Gastroesophageal sphincter (tissue), 4 donors: ENCODE data around the gene ASB1. TPM values are rescaled to one million over a fixed set of nuclear protein-coding genes. Genes with fewer than 3 reads are reported as not detected.

ENCODE experiments used
- ATAC-seq: fragments of 150-250 bp; one replicate; pipeline ENCODE4 v1.9.1; 2016; ENCODE audit warnings: mild to moderate bottlenecking, moderate library complexity
- H3K27ac ChIP-seq, 4 donors: fragments of 200-600 bp; sonication (generic) in 3 of 4; 1 replicate in 3 of 4; 2 replicates in 1 of 4; pipeline ENCODE4 v1.5.1; 2016 to 2019
- H3K27me3 ChIP-seq: fragments of 200-600 bp; sonication (generic); one replicate; pipeline ENCODE4 v1.5.1; 2019
- H3K36me3 ChIP-seq, 2 donors: fragments of 200-600 bp; sonication (generic); one replicate each; pipeline ENCODE4 v1.5.1; 2019; ENCODE audit warnings: control low read depth in 1 of 2
- H3K4me1 ChIP-seq, 3 donors: fragments of 200-600 bp; sonication (generic); 1 replicate in 2 of 3; 2 replicates in 1 of 3; pipeline ENCODE4 v1.5.1; 2016 to 2019; ENCODE audit warnings: control low read depth in 2 of 3
- H3K4me3 ChIP-seq, 2 donors: fragments of 200-600 bp; sonication (generic); one replicate each; pipeline ENCODE4 v1.5.1; 2019; ENCODE audit warnings: mild to moderate bottlenecking in 1 of 2, moderate library complexity in 1 of 2
- H3K9me3 ChIP-seq, 3 donors: fragments of 200-600 bp; sonication (generic); one replicate each; pipeline ENCODE4 v1.5.1; 2017 to 2019; ENCODE audit warnings: control low read depth in 2 of 3
- EP300 ChIP-seq: sonication (generic); formaldehyde crosslinking; IDR thresholded peaks from one replicate; pipeline ENCODE4 v1.6.1; 2017; ENCODE audit warnings: antibody characterized with exemption, mild to moderate bottlenecking
- POLR2A ChIP-seq, 2 donors: fragments of 450-650 bp; IDR thresholded peaks; one replicate each; pipeline ENCODE4 v1.6.1; 2017; ENCODE audit warnings: antibody characterized with exemption in 2 of 2, mild to moderate bottlenecking in 2 of 2, moderate library complexity in 1 of 2
- POLR2AphosphoS5 ChIP-seq: sonication (generic); formaldehyde crosslinking; IDR thresholded peaks from one replicate; pipeline ENCODE4 v1.6.1; 2017; ENCODE audit warnings: antibody characterized with exemption
- WGBS, 2 donors: methylation state at CpG; one replicate each; pipeline ENCODE4 v1.1.5; 2018; ENCODE audit warnings: low coverage in 1 of 2; 5-methylcytosine and 5-hydroxymethylcytosine counted together
- total RNA-seq, 4 donors: library from RNA; depleted of rRNA; stranded (reverse); fragments of >200 nt; gene quantifications; one replicate each; pipeline ENCODE4 v1.1.0, GENCODE V29; 2016
- TF ChIP-seq, protein P1 (sequence below), 4 experiments: fragments of 200-600 bp in 2 of 4; fragments of 450-650 bp in 2 of 4; sonication (generic) in 1 of 4; IDR thresholded peaks; one replicate each; pipeline ENCODE4 v1.5.1; 2017 to 2019; ENCODE audit warnings: antibody characterized with exemption in 4 of 4, mild to moderate bottlenecking in 2 of 4, moderate library complexity in 2 of 4

The ASB1 gene
- total RNA-seq, 4 donors from 2014 or later, result 27.9 to 39.3 (median 35.9) TPM

DNA sequence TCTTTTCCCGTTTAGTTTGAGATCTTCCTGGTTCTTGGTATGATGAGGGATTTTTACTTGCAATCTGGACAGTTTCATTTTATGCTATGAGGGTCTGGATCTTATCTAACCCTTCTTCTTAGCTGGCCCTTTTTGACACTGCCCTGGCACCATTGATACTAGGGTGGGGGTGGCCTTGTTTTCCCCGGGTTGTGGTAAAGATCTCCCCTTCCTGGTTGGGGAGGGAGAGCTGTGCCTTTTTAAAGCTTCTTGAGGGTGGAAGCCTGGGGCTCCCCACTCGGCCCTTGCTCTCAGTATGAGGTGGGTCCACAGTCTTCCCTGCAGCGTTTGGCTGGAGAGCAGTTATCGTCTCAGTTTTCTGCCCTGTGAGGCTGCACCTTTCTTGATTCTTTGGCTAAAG lies 66.1 kb downstream of the ASB1 start:
- no peak overlapping the region for H3K4me3 ChIP-seq
- WGBS, 2 donors, result 47 to 75% methylated on average over 1 to 3 of the region's 5 CpGs
- H3K27ac ChIP-seq, result no peak overlapping the region
- H3K9me3 ChIP-seq, result no peaks in the 10 kb centered on the region
- TF ChIP-seq, protein P1, sequence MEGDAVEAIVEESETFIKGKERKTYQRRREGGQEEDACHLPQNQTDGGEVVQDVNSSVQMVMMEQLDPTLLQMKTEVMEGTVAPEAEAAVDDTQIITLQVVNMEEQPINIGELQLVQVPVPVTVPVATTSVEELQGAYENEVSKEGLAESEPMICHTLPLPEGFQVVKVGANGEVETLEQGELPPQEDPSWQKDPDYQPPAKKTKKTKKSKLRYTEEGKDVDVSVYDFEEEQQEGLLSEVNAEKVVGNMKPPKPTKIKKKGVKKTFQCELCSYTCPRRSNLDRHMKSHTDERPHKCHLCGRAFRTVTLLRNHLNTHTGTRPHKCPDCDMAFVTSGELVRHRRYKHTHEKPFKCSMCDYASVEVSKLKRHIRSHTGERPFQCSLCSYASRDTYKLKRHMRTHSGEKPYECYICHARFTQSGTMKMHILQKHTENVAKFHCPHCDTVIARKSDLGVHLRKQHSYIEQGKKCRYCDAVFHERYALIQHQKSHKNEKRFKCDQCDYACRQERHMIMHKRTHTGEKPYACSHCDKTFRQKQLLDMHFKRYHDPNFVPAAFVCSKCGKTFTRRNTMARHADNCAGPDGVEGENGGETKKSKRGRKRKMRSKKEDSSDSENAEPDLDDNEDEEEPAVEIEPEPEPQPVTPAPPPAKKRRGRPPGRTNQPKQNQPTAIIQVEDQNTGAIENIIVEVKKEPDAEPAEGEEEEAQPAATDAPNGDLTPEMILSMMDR (IDR thresholded peaks at IDR 0.05), result no peak
- no peak for TF ChIP-seq POLR2AphosphoS5
- no peak for TF ChIP-seq EP300
- TF ChIP-seq POLR2A (IDR thresholded peaks at IDR 0.05), result no peak
- ATAC-seq, result no peak
- H3K36me3 ChIP-seq, result no peaks in the 10 kb centered on the region
- H3K27me3 ChIP-seq, result no peaks in the 10 kb centered on the region
- H3K4me1 ChIP-seq, result no peaks in the 10 kb centered on the region

DNA sequence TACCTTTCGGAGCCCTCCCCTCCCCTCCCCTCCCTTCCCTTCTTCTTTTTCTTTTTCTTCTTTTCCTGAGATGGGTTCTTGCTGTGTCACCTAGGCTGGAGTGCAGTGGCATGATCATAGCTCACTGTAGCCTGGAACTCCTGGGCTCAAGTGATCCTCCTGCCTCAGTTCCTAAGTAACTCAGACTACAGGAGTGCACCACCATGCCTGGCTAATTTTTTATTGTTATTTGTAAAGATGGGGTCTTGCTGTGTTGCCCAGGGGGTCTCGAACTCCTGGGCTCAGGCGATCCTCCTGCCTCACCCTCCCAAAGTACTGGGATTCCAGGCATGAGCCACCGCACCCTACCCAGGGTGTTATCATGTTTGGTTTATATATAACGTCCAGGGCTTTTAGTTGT lies 66.7 kb downstream of the ASB1 start:
- ATAC-seq, result no peak
- WGBS, 2 donors, result 100% methylated on average over 2 of the region's 5 CpGs; no CpG with 5 or more reads in 1 of the 2 donors
- TF ChIP-seq POLR2A (IDR thresholded peaks at IDR 0.05) (no peak), EP300 (no peak), POLR2AphosphoS5 (no peak)
- TF ChIP-seq, protein P1 (IDR thresholded peaks at IDR 0.05), result no peak
- Histone ChIP-seq H3K9me3 (no peaks in the 10 kb centered on the region), H3K27ac (no peak overlapping the region), H3K27me3 (no peaks in the 10 kb centered on the region), H3K36me3 (no peaks in the 10 kb centered on the region), H3K4me1 (no peaks in the 10 kb centered on the region), H3K4me3 (no peak overlapping the region)

DNA sequence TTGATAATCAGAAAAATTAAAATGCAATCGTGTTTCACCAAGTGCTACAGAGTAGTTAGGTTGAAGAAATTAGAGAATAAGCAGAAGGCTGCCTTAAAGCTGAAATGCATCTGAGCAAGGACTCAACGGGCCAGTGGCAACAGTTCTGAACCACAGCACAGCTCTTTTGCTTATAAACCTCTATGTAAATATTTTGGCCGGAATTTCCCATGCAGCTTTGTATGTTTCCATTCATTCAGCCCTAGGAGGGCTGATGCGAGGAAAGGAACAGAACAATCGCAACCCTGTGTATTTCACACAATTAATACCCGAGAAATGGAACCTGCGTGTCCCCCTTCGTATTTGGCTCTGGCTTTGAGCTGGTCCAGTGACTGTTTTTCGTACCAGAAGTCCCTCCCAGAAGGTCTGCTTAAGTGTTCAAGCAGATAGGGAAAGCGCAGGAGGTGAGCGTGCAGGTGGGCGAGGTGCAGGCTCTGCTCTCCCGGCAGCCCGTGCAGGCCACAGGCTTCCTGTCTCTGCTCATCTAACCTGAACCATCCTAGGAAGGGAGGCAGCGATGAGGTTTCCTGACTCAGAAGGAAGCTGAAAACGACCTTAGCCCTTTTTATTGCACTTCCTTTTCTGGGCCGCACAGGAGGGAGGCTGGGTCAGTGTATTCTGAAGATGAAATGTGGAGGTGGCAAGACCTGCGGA lies 67.3 kb downstream of the ASB1 start:
- Histone ChIP-seq H3K27me3 (no peaks in the 10 kb centered on the region), H3K36me3 (no peaks in the 10 kb centered on the region), H3K4me1 (no peaks in the 10 kb centered on the region), H3K9me3 (no peaks in the 10 kb centered on the region), H3K4me3 (no peak overlapping the region), H3K27ac (no peak overlapping the region)
- TF ChIP-seq, protein P1 (IDR thresholded peaks at IDR 0.05), result no peak
- TF ChIP-seq POLR2AphosphoS5, result no peak
- no peak for TF ChIP-seq EP300
- no peak for TF ChIP-seq POLR2A (IDR thresholded peaks at IDR 0.05)
- 66 to 83% methylated on average over 5 to 17 of the region's 18 CpGs for WGBS, 2 donors
- ATAC-seq, result no peak

DNA sequence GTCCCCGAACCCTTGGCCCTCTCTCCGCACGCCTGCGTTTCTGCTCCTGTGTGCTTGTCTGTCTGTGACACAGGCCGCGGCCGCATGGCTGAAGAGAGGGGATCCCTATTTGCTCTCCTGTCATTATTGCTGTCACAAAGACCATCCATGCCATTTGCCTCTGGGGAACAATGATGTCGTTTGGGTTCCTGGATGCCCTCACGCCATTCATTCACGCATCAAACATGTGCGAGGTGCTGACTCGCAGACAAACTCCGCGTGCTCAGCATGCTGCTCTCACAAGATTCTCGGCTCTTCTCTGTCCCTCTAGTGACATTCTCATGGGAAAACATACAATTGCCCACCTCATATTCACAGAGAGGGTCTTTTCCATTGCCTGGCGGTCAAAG lies 67.8 kb downstream of the ASB1 start:
- no peak overlapping the region for H3K27ac ChIP-seq
- no peak overlapping the region for H3K4me3 ChIP-seq
- no peaks in the 10 kb centered on the region for H3K27me3 ChIP-seq
- TF ChIP-seq POLR2AphosphoS5 (no peak), EP300 (no peak), POLR2A (IDR thresholded peaks at IDR 0.05) (no peak)
- TF ChIP-seq, protein P1 (IDR thresholded peaks at IDR 0.05), result no peak
- 87 to 92% methylated on average over 4 to 11 of the region's 16 CpGs for WGBS, 2 donors
- no peak for ATAC-seq
- no peaks in the 10 kb centered on the region for H3K9me3 ChIP-seq
- H3K36me3 ChIP-seq, result no peaks in the 10 kb centered on the region
- no peaks in the 10 kb centered on the region for H3K4me1 ChIP-seq

DNA sequence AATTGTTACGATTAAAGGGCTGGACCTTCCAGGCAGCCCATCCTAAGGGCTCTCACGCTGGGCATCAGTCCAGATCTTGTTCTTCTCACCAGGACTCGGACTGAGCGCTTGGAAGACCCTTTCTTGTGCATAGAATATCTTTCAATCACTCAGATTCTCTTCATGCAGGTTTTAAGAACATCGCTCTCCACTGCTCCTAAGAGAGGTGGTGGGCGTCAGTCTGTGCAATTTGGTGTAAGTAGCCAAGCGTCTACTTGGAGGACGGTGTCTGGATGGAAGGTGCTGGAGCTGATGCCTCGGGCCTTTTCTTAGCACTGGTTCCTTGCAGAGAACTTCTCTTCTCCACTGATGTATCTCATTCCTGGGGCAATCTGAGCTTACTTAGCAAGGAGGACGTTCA lies 68.7 kb downstream of the ASB1 start:
- ATAC-seq, result no peak

More for the DNA sequence above, 68.7 kb downstream of the ASB1 start:
- no peak overlapping the region for H3K4me3 ChIP-seq
- no peaks in the 10 kb centered on the region for H3K36me3 ChIP-seq
- TF ChIP-seq POLR2A (IDR thresholded peaks at IDR 0.05) (no peak), POLR2AphosphoS5 (no peak), EP300 (no peak)
- TF ChIP-seq, protein P1 (IDR thresholded peaks at IDR 0.05), result no peak
- no peak overlapping the region for H3K27ac ChIP-seq
- H3K27me3 ChIP-seq, result no peaks in the 10 kb centered on the region
- 89 to 100% methylated on average over 9 of the region's 10 CpGs for WGBS, 2 donors
- no peaks in the 10 kb centered on the region for H3K4me1 ChIP-seq
- H3K9me3 ChIP-seq, result no peaks in the 10 kb centered on the region
